ENCODE data around the gene ZNF438. TPM values are rescaled to one million over a fixed set of nuclear protein-coding genes. Genes with fewer than 3 reads are reported as not detected.

Gene ZNF438
- total and polyA plus RNA-seq, 2 of the 8 experiments (the other 6 are each of a cell fraction or from before 2014, with no cell fraction given), result 0.95 to 1.7 TPM

DNA sequence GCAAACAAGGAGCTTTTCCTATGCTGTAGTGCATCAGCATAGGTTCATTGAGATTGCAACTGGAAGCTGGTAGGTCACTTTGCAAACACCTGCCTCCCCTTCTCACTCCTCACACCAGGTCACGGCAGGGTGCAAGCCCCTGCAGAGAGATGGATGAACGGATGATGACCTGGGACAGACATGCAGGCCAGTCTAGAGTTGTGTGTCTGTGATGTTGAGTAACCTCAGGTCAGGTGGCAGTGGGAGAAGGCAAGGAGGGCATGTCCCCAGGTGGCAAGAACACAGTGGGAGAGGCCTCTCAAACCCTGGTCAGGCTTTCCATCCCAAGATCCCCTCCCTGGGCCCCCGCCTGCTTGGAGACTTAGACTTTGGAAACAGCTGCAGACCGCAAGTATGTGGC lies 205.0 kb downstream of the ZNF438 start:
- Histone ChIP-seq H3K79me1 (ENCODE audit: low read depth, low read length) (no peaks in the 10 kb centered on the region), H2BK5ac (ENCODE audit: low read depth, low read length) (no peak overlapping the region), H3K9me3 (ENCODE audit: insufficient read depth in 2 of 2, low read depth in 1 of 2, low read length in 1 of 2) (no peaks in the 10 kb centered on the region; a peak in 1 of 4 replicates), H2BK20ac (ENCODE audit: low read length) (no peak overlapping the region), H3K4me1 (replicated peaks in 1 of 4; ENCODE audit: control insufficient read depth in 3 of 4, insufficient read depth in 4 of 4, low read length in 3 of 4) (peaks cover 0 to 2% (median 0%) of the 10 kb centered on the region in 4 experiments; a peak in 2 of 7 replicates), H3K23ac (ENCODE audit: insufficient read length) (no peak overlapping the region), H2BK12ac (ENCODE audit: low read depth, low read length) (no peak overlapping the region), H3K27ac (ENCODE audit: low read depth, low read length) (no peak overlapping the region), H3K14ac (ENCODE audit: insufficient read length) (no peak overlapping the region), H4K20me1 (replicated peaks in 1 of 2; ENCODE audit: control insufficient read depth in 1 of 2, insufficient read depth in 2 of 2, low read length in 2 of 2) (no peaks in the 10 kb centered on the region), H3K36me3 (ENCODE audit: control insufficient read depth in 2 of 4, insufficient read depth in 4 of 4, low read length in 3 of 4) (no peaks in the 10 kb centered on the region), H3K56ac (replicated peaks; ENCODE audit: insufficient read length, low read depth, low read length) (no peak overlapping the region), H2AFZ (ENCODE audit: low read length) (no peak overlapping the region), H2AK5ac (ENCODE audit: low read depth, low read length) (no peak overlapping the region), H3K18ac (ENCODE audit: extremely low read depth, low read length) (no peak overlapping the region), H4K91ac (replicated peaks; ENCODE audit: insufficient read length, low read length) (no peak overlapping the region), H3K79me2 (ENCODE audit: control insufficient read depth in 1 of 2, insufficient read depth in 2 of 2, low read length in 2 of 2) (no peaks in the 10 kb centered on the region), H2BK15ac (ENCODE audit: low read length) (no peak overlapping the region), H3K23me2 (ENCODE audit: low read depth, low read length) (no peaks in the 10 kb centered on the region), H3K4me3 (ENCODE audit: extremely low read depth in 1 of 4, insufficient read depth in 2 of 4, low read depth in 3 of 4, low read length in 4 of 4) (no peak overlapping the region), H4K8ac (ENCODE audit: extremely low read depth, insufficient read depth, low read length) (no peak overlapping the region), H3K27me3 (replicated peaks in 1 of 4; ENCODE audit: control insufficient read depth in 3 of 4, extremely low read depth in 1 of 4, insufficient read depth in 3 of 4, low read length in 3 of 4) (peaks cover 0 to 3% (median 0%) of the 10 kb centered on the region in 4 experiments; a peak in 2 of 7 replicates), H2BK120ac (replicated peaks; ENCODE audit: low read depth, low read length) (no peak overlapping the region), H3K4me2 (ENCODE audit: insufficient read depth in 1 of 2, low read depth in 2 of 2, low read length in 2 of 2) (no peak overlapping the region), H3K4ac (replicated peaks; ENCODE audit: insufficient read length, low read depth, low read length) (no peak overlapping the region), H3K9ac (replicated peaks in 1 of 4; ENCODE audit: extremely low read depth in 1 of 4, low read depth in 3 of 4, low read length in 3 of 4) (no peak overlapping the region), H4K5ac (ENCODE audit: insufficient read length, low read depth, low read length) (no peak overlapping the region)
- WGBS, 2 experiments (ENCODE audit: extremely low coverage in 1 of 2, insufficient coverage in 1 of 2, insufficient read length in 1 of 2, insufficient replicate concordance in 2 of 2, low coverage in 1 of 2, low lambda C conversion rate in 2 of 2, missing lambda C conversion rate in 1 of 2), result 65% methylated on average over 4 of the region's 4 CpGs; no CpG with 5 or more reads in 1 of the 2 experiments
- TF ChIP-seq TBP (IDR thresholded peaks at IDR 0.05; ENCODE audit: low read depth, low read length) (no peak), HDAC2 (IDR thresholded peaks at IDR 0.05; ENCODE audit: borderline replicate concordance in 1 of 2, low read depth in 2 of 2, low read length in 2 of 2) (no peak), GTF2F1 (IDR thresholded peaks at IDR 0.05; ENCODE audit: borderline replicate concordance, low read depth, low read length) (no peak), CTCF (IDR thresholded peaks at IDR 0.05; ENCODE audit: control extremely low read depth in 1 of 3, insufficient read depth in 1 of 3, low read depth in 1 of 3, low read length in 3 of 3) (no peak), TAF7 (optimal IDR thresholded peaks at IDR 0.05; ENCODE audit: borderline replicate concordance, low read depth, low read length) (no peak), CBX5 (IDR thresholded peaks at IDR 0.05; ENCODE audit: low read depth, low read length) (no peak), CBX8 (IDR thresholded peaks at IDR 0.05; ENCODE audit: borderline replicate concordance, low read depth, low read length) (no peak), CHD2 (IDR thresholded peaks at IDR 0.05; ENCODE audit: low read length) (no peak), TAF1 (IDR thresholded peaks at IDR 0.05; ENCODE audit: low read depth, low read length) (no peak), CTBP2 (IDR thresholded peaks at IDR 0.05; ENCODE audit: borderline replicate concordance, insufficient read depth, insufficient read length, low read length) (no peak)
- ChIA-PET POLR2A (ENCODE audit: partially characterized antibody) (no interaction called here), CTCF (ENCODE audit: partially characterized antibody) (interaction anchor here (1.3 kb wide), 1 partner anchor 11 kb away, joined by 3 read pairs; no protein-coding TSS in a partner anchor)
- FAIRE-seq, result no peak
- no peak for DNase-seq (ENCODE audit: low read depth in 1 of 2, low spot score in 2 of 2)
